C4-2B (cell line): ENCODE data around the gene C11orf68.

Source experiments
- CTCF ChIP-seq: fragments of 450-650 bp; conservative IDR thresholded peaks from 2 replicates; pipeline ENCODE4 v1.5.1; 2017; ENCODE audit warnings: mild to moderate bottlenecking
- ZFX ChIP-seq: fragments of 450-650 bp; IDR thresholded peaks from 2 replicates; pipeline ENCODE4 v1.6.1; 2017

GRCh38 chr11:65942531-65942930, 23.7 kb upstream of the C11orf68 start:
- no peak for TF ChIP-seq CTCF
- no peak for TF ChIP-seq ZFX
